ENCODE measurements around the gene CDH11. TPM values are rescaled to one million over a fixed set of nuclear protein-coding genes. Genes with fewer than 3 reads are reported as not detected.

The CDH11 gene
- total and polyA plus RNA-seq, 4 experiments from 2014 or later: not detected

- Mint-ChIP-seq H3K36me3 (no peaks in the 10 kb centered on the region), H3K27ac (no peak overlapping the region), H3K4me1 (peaks cover 0 to 5% (median under 1%) of the 10 kb centered on the region in 4 donors), H3K4me3 (no peak overlapping the region), H3K9me3 (peaks cover 0 to 12% (median 2%) of the 10 kb centered on the region in 8 donors), H3K27me3 (peaks cover 11 to 13% of the 10 kb centered on the region in 2 donors)
- POLR2A ChIA-PET (ENCODE audit: partially characterized antibody): no interaction called here
- Histone ChIP-seq H3K9me3 (ENCODE audit: control insufficient read depth in 1 of 2, low read length in 2 of 2) (no peaks in the 10 kb centered on the region), H3K27ac (ENCODE audit: low read depth, low read length) (no peak overlapping the region), H3K4me1 (ENCODE audit: insufficient read depth, low read length) (no peaks in the 10 kb centered on the region), H3K4me3 (ENCODE audit: low read length in 2 of 2) (no peak overlapping the region), H3K36me3 (ENCODE audit: insufficient read depth, low read length) (no peaks in the 10 kb centered on the region), H3K27me3 (ENCODE audit: insufficient read depth, low read length) (no peaks in the 10 kb centered on the region)
- intact Hi-C loops (cut with micrococcal nuclease): no loop called here
- CTCF ChIA-PET (ENCODE audit: partially characterized antibody): no interaction called here
- no peak for DNase-seq
Measured at GRCh38 chr16:65125871-65126270, 4.0 kb upstream of the CDH11 start.

GRCh38 chr16:65125322-65125721, 3.5 kb upstream of the CDH11 start:
- no peak overlapping the region for H3K4me3 ChIP-seq (ENCODE audit: low read length in 2 of 2)
- H3K4me1 Mint-ChIP-seq: peaks cover 0 to 5% (median under 1%) of the 10 kb centered on the region in 4 donors
- no peaks in the 10 kb centered on the region for H3K9me3 ChIP-seq (ENCODE audit: control insufficient read depth in 1 of 2, low read length in 2 of 2)
- no peaks in the 10 kb centered on the region for H3K36me3 ChIP-seq (ENCODE audit: insufficient read depth, low read length)
- POLR2A ChIA-PET (ENCODE audit: partially characterized antibody): no interaction called here
- CTCF ChIA-PET (ENCODE audit: partially characterized antibody): no interaction called here
- H3K4me3 Mint-ChIP-seq: no peak overlapping the region
- no peak for DNase-seq
- H3K36me3 Mint-ChIP-seq: no peaks in the 10 kb centered on the region
- no peaks in the 10 kb centered on the region for H3K27me3 ChIP-seq (ENCODE audit: insufficient read depth, low read length)
- H3K27me3 Mint-ChIP-seq: peaks cover 13 to 15% of the 10 kb centered on the region in 2 donors
- H3K9me3 Mint-ChIP-seq: peaks cover 0 to 14% (median 2%) of the 10 kb centered on the region in 8 donors
- H3K27ac Mint-ChIP-seq: no peak overlapping the region
- H3K4me1 ChIP-seq (ENCODE audit: insufficient read depth, low read length): no peaks in the 10 kb centered on the region
- intact Hi-C loops (cut with micrococcal nuclease): no loop called here
- no peak overlapping the region for H3K27ac ChIP-seq (ENCODE audit: low read depth, low read length)

DNA sequence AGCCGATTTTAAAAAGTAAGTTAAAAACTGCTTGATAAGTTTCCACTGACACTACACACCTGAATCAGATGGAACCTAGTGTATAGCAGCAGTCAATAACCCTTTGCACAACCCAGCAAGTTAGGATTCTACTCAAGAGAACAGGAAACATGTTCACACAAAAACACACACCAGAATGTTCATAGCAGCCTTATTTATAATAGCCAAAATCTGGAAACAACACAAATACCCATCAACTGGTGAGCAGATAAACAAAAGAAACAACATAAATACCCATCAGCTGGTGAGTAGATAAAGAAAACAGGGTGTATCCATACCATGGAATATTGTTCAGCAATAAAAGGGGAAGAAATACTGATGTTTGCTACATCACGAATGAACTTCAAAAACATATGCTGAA, 2.7 kb upstream of the CDH11 start:
- H3K27me3 Mint-ChIP-seq: peaks cover 18% of the 10 kb centered on the region in 2 donors
- Histone ChIP-seq H3K4me1 (ENCODE audit: insufficient read depth, low read length) (no peaks in the 10 kb centered on the region), H3K36me3 (ENCODE audit: insufficient read depth, low read length) (no peaks in the 10 kb centered on the region), H3K9me3 (ENCODE audit: control insufficient read depth in 1 of 2, low read length in 2 of 2) (no peaks in the 10 kb centered on the region), H3K27ac (ENCODE audit: low read depth, low read length) (no peak overlapping the region), H3K27me3 (ENCODE audit: insufficient read depth, low read length) (no peaks in the 10 kb centered on the region), H3K4me3 (ENCODE audit: low read length in 2 of 2) (no peak overlapping the region)
- ChIA-PET POLR2A (ENCODE audit: partially characterized antibody) (no interaction called here), CTCF (ENCODE audit: partially characterized antibody) (no interaction called here)
- H3K9me3 Mint-ChIP-seq: peaks cover 0 to 17% (median 2%) of the 10 kb centered on the region in 8 donors
- H3K27ac Mint-ChIP-seq: no peak overlapping the region
- DNase-seq: no peak
- peaks cover 0 to 2% of the 10 kb centered on the region in 2 donors for H3K36me3 Mint-ChIP-seq
- intact Hi-C loops (cut with micrococcal nuclease): no loop called here
- peaks cover 0 to 5% (median under 1%) of the 10 kb centered on the region in 4 donors for H3K4me1 Mint-ChIP-seq
- H3K4me3 Mint-ChIP-seq: no peak overlapping the region

DNA sequence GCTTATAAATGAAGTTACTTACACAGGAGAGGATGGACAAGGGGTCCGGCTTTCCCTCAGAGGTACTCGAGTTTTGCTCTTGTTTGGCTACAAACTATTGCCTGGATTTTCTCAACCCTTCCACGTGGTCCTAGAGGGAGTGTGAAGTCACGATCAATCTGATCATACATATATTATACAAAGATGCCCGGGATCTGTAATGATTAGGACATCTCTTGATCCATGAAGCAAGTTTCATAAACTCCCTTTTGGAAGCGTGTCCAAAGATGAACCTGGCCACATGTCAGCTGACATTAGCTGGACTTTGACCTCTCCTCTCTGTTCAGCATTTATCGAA, 2.3 kb upstream of the CDH11 start:
- H3K27ac Mint-ChIP-seq: no peak overlapping the region
- ChIA-PET CTCF (ENCODE audit: partially characterized antibody) (no interaction called here), POLR2A (ENCODE audit: partially characterized antibody) (no interaction called here)
- H3K27me3 Mint-ChIP-seq: peaks cover 18% of the 10 kb centered on the region in 2 donors
- H3K4me3 Mint-ChIP-seq: no peak overlapping the region
- no peaks in the 10 kb centered on the region for H3K36me3 ChIP-seq (ENCODE audit: insufficient read depth, low read length)
- peaks cover 0 to 2% of the 10 kb centered on the region in 2 donors for H3K36me3 Mint-ChIP-seq
- intact Hi-C loops (cut with micrococcal nuclease): no loop called here
- no peaks in the 10 kb centered on the region for H3K4me1 ChIP-seq (ENCODE audit: insufficient read depth, low read length)
- peaks cover 0 to 17% (median 2%) of the 10 kb centered on the region in 8 donors for H3K9me3 Mint-ChIP-seq
- H3K4me1 Mint-ChIP-seq: peaks cover 0 to 5% (median under 1%) of the 10 kb centered on the region in 4 donors
- DNase-seq: no peak
- no peak overlapping the region for H3K4me3 ChIP-seq (ENCODE audit: low read length in 2 of 2)
- no peaks in the 10 kb centered on the region for H3K9me3 ChIP-seq (ENCODE audit: control insufficient read depth in 1 of 2, low read length in 2 of 2)
- H3K27ac ChIP-seq (ENCODE audit: low read depth, low read length): no peak overlapping the region
- H3K27me3 ChIP-seq (ENCODE audit: insufficient read depth, low read length): no peaks in the 10 kb centered on the region

GRCh38 chr16:65123396-65124211, 1.7 kb upstream of the CDH11 start:
- H3K36me3 Mint-ChIP-seq: peaks cover 0 to 2% of the 10 kb centered on the region in 2 donors
- CTCF ChIA-PET (ENCODE audit: partially characterized antibody): no interaction called here
- H3K4me1 Mint-ChIP-seq: peaks cover 0 to 5% (median under 1%) of the 10 kb centered on the region in 4 donors
- no peak for DNase-seq
- Histone ChIP-seq H3K27me3 (ENCODE audit: insufficient read depth, low read length) (no peaks in the 10 kb centered on the region), H3K36me3 (ENCODE audit: insufficient read depth, low read length) (no peaks in the 10 kb centered on the region), H3K4me3 (ENCODE audit: low read length in 2 of 2) (no peak overlapping the region), H3K4me1 (ENCODE audit: insufficient read depth, low read length) (no peaks in the 10 kb centered on the region), H3K9me3 (ENCODE audit: control insufficient read depth in 1 of 2, low read length in 2 of 2) (no peaks in the 10 kb centered on the region), H3K27ac (ENCODE audit: low read depth, low read length) (no peak overlapping the region)
- POLR2A ChIA-PET (ENCODE audit: partially characterized antibody): no interaction called here
- no peak overlapping the region for H3K27ac Mint-ChIP-seq
- peaks cover 0 to 19% (median 2%) of the 10 kb centered on the region in 8 donors for H3K9me3 Mint-ChIP-seq
- intact Hi-C loops (cut with micrococcal nuclease): no loop called here
- peak overlapping the region in 1 of 8 donors; percentile 13 for H3K4me3 Mint-ChIP-seq
- peaks cover 21 to 23% of the 10 kb centered on the region in 2 donors for H3K27me3 Mint-ChIP-seq

GRCh38 chr16:65122724-65123395, 997 bp upstream of the CDH11 start:
- no peaks in the 10 kb centered on the region for H3K36me3 ChIP-seq (ENCODE audit: insufficient read depth, low read length)
- Mint-ChIP-seq H3K9me3 (peaks cover 0 to 19% (median 2%) of the 10 kb centered on the region in 8 donors), H3K4me3 (no peak overlapping the region), H3K4me1 (peaks cover 0 to 5% (median under 1%) of the 10 kb centered on the region in 4 donors), H3K36me3 (peaks cover 0 to 2% of the 10 kb centered on the region in 2 donors), H3K27me3 (peaks cover 21 to 23% of the 10 kb centered on the region in 2 donors), H3K27ac (no peak overlapping the region)
- DNase-seq: no peak
- H3K4me1 ChIP-seq (ENCODE audit: insufficient read depth, low read length): no peaks in the 10 kb centered on the region
- no peak overlapping the region for H3K4me3 ChIP-seq (ENCODE audit: low read length in 2 of 2)
- no peaks in the 10 kb centered on the region for H3K27me3 ChIP-seq (ENCODE audit: insufficient read depth, low read length)
- CTCF ChIA-PET (ENCODE audit: partially characterized antibody): no interaction called here
- no peak overlapping the region for H3K27ac ChIP-seq (ENCODE audit: low read depth, low read length)
- POLR2A ChIA-PET (ENCODE audit: partially characterized antibody): no interaction called here
- intact Hi-C loops (cut with micrococcal nuclease): no loop called here
- H3K9me3 ChIP-seq (ENCODE audit: control insufficient read depth in 1 of 2, low read length in 2 of 2): no peaks in the 10 kb centered on the region

DNA sequence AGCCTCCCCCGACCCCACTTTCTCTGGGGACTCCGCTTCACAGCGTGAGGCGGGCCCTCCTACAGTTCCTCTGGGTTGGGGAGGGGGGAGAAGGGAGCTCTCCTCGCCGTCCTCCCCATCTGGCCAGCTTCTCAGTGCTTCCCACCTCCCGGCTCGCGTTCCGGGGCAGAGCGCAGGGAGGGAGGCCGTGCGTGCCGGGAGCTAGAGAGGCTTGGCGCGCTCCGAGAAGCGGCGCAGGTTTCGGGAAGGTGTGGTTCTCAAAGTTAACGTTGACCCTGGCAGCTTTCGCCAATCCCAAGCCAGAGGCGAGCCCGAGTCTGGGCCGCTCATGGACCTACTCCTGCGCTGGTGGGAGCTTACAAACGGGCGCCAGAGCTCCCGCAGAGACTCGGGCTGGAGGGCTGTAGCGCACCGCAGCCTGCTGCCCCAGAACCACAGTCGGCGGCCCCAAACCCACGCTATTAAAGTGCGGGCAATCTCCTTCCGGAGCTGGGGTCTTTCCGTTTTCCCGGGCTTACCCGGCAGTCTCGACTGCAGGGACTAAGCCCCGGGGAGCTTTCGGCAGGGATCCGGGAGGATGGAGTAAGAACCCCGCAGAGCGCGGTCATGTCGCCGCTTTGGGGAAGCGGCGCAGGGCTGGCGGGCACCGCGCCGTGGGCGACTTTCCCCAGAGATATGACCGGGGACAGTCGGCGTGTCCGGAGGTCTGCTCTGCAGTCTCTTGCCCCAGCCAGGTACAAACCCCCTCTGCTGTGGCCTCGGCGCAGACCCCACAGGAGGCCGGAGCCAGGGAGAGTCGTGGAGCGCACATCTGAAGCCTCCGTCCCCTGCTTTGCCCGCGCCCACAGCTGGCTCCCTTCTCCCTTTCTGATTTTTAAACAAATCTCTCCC, 787 bp downstream of the CDH11 start:
- Mint-ChIP-seq H3K4me1 (peaks cover 0 to 5% (median 2%) of the 10 kb centered on the region in 4 donors), H3K36me3 (peaks cover 0 to 2% of the 10 kb centered on the region in 2 donors), H3K27ac (no peak overlapping the region), H3K4me3 (no peak overlapping the region), H3K27me3 (peaks cover 21 to 23% of the 10 kb centered on the region in 2 donors), H3K9me3 (peaks cover 0 to 19% (median 2%) of the 10 kb centered on the region in 8 donors)
- Histone ChIP-seq H3K36me3 (ENCODE audit: insufficient read depth, low read length) (no peaks in the 10 kb centered on the region), H3K4me1 (ENCODE audit: insufficient read depth, low read length) (no peaks in the 10 kb centered on the region), H3K9me3 (ENCODE audit: control insufficient read depth in 1 of 2, low read length in 2 of 2) (no peaks in the 10 kb centered on the region), H3K27ac (ENCODE audit: low read depth, low read length) (no peak overlapping the region), H3K27me3 (ENCODE audit: insufficient read depth, low read length) (no peaks in the 10 kb centered on the region), H3K4me3 (ENCODE audit: low read length in 2 of 2) (no peak overlapping the region)
- DNase-seq: no peak
- ChIA-PET POLR2A (ENCODE audit: partially characterized antibody) (no interaction called here), CTCF (ENCODE audit: partially characterized antibody) (no interaction called here)
- intact Hi-C loops (cut with micrococcal nuclease): no loop called here

Measured in CD4-positive, alpha-beta memory T cell (primary cell).